ENCODE measurements around the gene FAM151B. TPM values are rescaled to one million over a fixed set of nuclear protein-coding genes. Genes with fewer than 3 reads are reported as not detected.
A peak's percentile ranks its signal among the peaks of the same experiment; 100 is the strongest.
"Not testable (repeated sequence)": the region's sequence is repeated elsewhere in the genome, so short reads cannot be mapped to it uniquely, and the experiment has no call there.

Gene FAM151B
- total RNA-seq, 4 donors from 2014 or later, result 2.6 to 8.1 (median 4.5) TPM

DNA sequence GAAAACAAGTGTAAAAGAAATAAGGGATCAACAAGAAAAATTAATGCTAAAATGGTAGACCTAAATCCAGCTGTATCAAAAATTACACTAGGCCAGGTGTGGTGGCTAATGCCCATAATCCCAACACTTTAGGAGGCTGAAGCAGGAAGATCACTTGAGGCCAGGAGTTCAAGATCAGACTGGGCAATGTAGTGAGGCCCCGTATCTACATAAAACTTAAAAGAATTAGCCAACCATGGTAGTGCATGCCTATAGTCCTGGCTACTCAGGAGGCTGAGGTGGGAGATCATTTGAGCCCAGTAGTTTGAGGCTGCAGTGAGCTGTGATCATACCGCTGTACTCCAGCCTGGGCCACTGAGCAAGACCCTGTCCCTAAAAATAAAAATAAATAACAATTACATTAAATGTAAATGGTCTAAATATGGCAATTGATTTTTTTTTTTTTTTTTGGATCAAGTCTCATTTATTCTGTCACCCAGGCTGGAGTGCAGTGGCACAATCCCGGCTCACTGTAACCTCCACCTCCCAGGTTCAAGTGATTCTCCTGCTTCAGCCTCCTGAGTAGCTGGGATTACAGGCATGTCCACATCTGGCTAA is 4.2 kb upstream of the FAM151B start:
- no peak overlapping the region for H3K4me3 ChIP-seq (replicated peaks in 1 of 3)
- H3K27me3 ChIP-seq, result no peaks in the 10 kb centered on the region
- 95 to 99% methylated on average over 3 of the region's 3 CpGs for WGBS, 2 donors
- H3K36me3 ChIP-seq, result no peaks in the 10 kb centered on the region
- H3K27ac ChIP-seq, result no peak overlapping the region
- DNase-seq, result no peak
- peaks cover 0 to 9% of the 10 kb centered on the region in 2 donors for H3K4me1 ChIP-seq
- H3K9me3 ChIP-seq, result no peaks in the 10 kb centered on the region
- intact Hi-C loops (cut with DNase I), result no loop called here
- no peak for TF ChIP-seq POLR2A (IDR thresholded peaks at IDR 0.05)
- TF ChIP-seq, protein P1, sequence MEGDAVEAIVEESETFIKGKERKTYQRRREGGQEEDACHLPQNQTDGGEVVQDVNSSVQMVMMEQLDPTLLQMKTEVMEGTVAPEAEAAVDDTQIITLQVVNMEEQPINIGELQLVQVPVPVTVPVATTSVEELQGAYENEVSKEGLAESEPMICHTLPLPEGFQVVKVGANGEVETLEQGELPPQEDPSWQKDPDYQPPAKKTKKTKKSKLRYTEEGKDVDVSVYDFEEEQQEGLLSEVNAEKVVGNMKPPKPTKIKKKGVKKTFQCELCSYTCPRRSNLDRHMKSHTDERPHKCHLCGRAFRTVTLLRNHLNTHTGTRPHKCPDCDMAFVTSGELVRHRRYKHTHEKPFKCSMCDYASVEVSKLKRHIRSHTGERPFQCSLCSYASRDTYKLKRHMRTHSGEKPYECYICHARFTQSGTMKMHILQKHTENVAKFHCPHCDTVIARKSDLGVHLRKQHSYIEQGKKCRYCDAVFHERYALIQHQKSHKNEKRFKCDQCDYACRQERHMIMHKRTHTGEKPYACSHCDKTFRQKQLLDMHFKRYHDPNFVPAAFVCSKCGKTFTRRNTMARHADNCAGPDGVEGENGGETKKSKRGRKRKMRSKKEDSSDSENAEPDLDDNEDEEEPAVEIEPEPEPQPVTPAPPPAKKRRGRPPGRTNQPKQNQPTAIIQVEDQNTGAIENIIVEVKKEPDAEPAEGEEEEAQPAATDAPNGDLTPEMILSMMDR (IDR thresholded peaks at IDR 0.05), result no peak

DNA sequence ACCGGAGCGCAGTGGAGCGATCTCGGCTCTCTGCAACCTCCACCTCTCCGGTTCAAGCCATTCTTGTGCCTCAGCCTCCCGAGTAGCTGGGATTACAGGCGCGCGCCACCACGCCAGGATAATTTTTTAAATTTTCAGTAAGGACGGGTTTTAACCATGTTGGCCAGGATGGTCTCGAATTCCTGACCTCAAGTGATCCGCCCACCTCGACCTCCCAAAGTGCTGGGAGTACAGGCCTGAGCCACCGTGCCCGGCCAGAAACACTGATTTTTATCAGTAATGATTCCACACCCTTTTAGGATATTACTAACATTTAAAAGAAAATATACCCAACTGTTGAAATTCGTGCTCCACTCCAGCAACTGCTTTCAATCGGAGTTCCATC is 464 bp upstream of the FAM151B start:
- H3K36me3 ChIP-seq, result no peaks in the 10 kb centered on the region
- H3K4me3 ChIP-seq (replicated peaks in 1 of 3), result peak overlapping the region; percentile 42 to 67 (median 57)
- no peaks in the 10 kb centered on the region for H3K9me3 ChIP-seq
- DNase-seq, result no peak
- 63% methylated on average over 18 of the region's 18 CpGs for WGBS, 2 donors
- TF ChIP-seq POLR2A (IDR thresholded peaks at IDR 0.05), result no peak
- TF ChIP-seq, protein P1 (IDR thresholded peaks at IDR 0.05), result no peak
- no peaks in the 10 kb centered on the region for H3K27me3 ChIP-seq
- peaks cover 0 to 12% of the 10 kb centered on the region in 2 donors for H3K4me1 ChIP-seq
- intact Hi-C loops (cut with DNase I), result loop anchor here (5.0 kb wide), 1 partner anchor 80 kb away; the partner anchor contains the start of gene ZFYVE16
- peak overlapping the region; percentile 63 to 89 (median 78) for H3K27ac ChIP-seq

DNA sequence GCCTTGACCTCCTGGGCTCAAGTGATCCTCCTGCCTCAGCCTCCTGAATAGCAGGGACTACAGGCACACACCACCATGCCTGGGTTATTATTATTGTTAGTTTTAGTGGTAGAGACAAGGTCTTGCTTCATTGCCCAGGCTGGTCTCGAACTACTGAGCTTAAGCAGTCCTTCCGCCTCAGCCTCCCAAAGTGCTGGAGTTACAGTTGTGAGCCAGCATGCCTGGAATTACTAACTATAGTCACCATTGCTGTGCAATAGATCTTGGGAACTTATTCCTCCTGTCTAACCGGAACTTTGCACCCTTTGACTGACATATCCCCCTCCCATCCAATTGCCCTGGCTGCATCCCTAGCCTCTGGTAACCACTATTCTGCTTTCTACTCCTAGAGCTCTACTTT is 3.4 kb downstream of the FAM151B start:
- DNase-seq, result no peak
- H3K27ac ChIP-seq, result no peak overlapping the region
- intact Hi-C loops (cut with DNase I), result loop anchor here (5.0 kb wide), 1 partner anchor 181 kb away; no protein-coding TSS in a partner anchor
- WGBS, 2 donors, result 92 to 96% methylated on average over 3 of the region's 3 CpGs
- H3K9me3 ChIP-seq, result no peaks in the 10 kb centered on the region
- H3K4me3 ChIP-seq (replicated peaks in 1 of 3), result no peak overlapping the region
- no peaks in the 10 kb centered on the region for H3K27me3 ChIP-seq
- TF ChIP-seq, protein P1 (IDR thresholded peaks at IDR 0.05), result no peak
- TF ChIP-seq POLR2A (IDR thresholded peaks at IDR 0.05), result no peak
- H3K36me3 ChIP-seq, result no peaks in the 10 kb centered on the region
- H3K4me1 ChIP-seq, result peaks cover 0 to 12% of the 10 kb centered on the region in 2 donors

DNA sequence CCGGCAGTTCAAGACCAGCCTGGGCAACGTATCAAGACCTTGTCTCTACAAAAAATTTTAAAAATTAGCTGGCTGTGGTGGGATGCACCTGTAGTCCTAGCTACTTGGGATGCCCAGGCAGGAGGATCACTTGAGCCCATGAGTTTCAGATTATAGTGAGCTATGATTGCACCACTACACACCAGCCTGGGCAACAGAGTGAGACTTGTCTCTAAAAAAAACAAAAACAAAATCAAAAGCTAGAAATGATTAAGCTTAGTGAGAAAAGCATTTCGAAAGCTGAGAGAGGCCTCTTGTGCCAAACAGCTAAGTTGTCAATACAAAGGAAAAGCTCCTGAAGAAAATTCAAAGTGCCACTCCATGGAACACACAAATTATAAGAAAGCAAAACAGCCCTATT is 4.8 kb downstream of the FAM151B start:
- no peaks in the 10 kb centered on the region for H3K9me3 ChIP-seq
- no peak for DNase-seq
- no peaks in the 10 kb centered on the region for H3K36me3 ChIP-seq
- no peak overlapping the region for H3K27ac ChIP-seq
- 82 to 95% methylated on average over 3 of the region's 3 CpGs for WGBS, 2 donors
- H3K4me1 ChIP-seq, result peaks cover 0 to 4% of the 10 kb centered on the region in 2 donors
- no peaks in the 10 kb centered on the region for H3K27me3 ChIP-seq
- intact Hi-C loops (cut with DNase I), result loop anchor here (5.0 kb wide), 1 partner anchor 180 kb away; no protein-coding TSS in a partner anchor
- no peak for TF ChIP-seq POLR2A (IDR thresholded peaks at IDR 0.05)
- TF ChIP-seq, protein P1 (IDR thresholded peaks at IDR 0.05), result no peak
- no peak overlapping the region for H3K4me3 ChIP-seq (replicated peaks in 1 of 3)

DNA sequence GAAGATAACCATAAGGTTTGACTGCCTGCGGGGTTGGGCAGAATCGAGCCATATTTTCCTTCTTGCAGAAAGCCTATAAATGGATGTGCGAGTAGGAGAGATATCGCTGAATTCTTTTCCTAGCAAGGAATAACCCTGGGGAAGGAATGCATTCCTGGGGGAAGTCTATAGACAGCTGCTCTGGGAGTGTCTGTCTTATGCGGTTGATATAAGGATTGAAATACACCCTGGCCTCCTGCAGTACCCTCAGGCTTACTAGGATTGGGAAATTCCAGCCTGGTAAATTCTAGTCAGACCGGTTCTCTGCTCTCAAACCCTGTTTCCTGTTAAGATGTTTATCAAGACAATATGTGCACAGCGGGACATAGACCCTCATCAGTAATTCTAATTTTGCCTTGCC is 5.5 kb downstream of the FAM151B start:
- intact Hi-C loops (cut with DNase I), result loop anchor here (5.0 kb wide), 1 partner anchor 179 kb away; no protein-coding TSS in a partner anchor
- not testable (repeated sequence) for H3K9me3 ChIP-seq; H3K4me1 ChIP-seq; H3K4me3 ChIP-seq (replicated peaks in 1 of 3); DNase-seq; H3K27ac ChIP-seq; H3K27me3 ChIP-seq; H3K36me3 ChIP-seq
- WGBS, 2 donors, result 69 to 70% methylated on average over 7 of the region's 7 CpGs
